Left renal cortex interstitium (tissue), 4 donors: ENCODE data around the gene ZBED4. TPM values are rescaled to one million over a fixed set of nuclear protein-coding genes. Genes with fewer than 3 reads are reported as not detected.

ENCODE experiments used
- DNase-seq, 4 donors: peaks; one replicate each; pipeline ENCODE4 v3.0.0-alpha.2; 2013; ENCODE audit warnings: low read depth in 4 of 4, low spot score in 2 of 4, missing footprints in 1 of 4
- polyA plus RNA-seq, 4 donors: library from polyadenylated mRNA; unstranded; fragments of 120-200 nt; gene quantifications; one replicate each; pipeline ENCODE4 v1.2.1, GENCODE V29; 2013; ENCODE audit not compliant: insufficient read length in 4 of 4

The ZBED4 gene
- polyA plus RNA-seq, 4 donors: 15.9 to 19.1 (median 17.1) TPM

DNA sequence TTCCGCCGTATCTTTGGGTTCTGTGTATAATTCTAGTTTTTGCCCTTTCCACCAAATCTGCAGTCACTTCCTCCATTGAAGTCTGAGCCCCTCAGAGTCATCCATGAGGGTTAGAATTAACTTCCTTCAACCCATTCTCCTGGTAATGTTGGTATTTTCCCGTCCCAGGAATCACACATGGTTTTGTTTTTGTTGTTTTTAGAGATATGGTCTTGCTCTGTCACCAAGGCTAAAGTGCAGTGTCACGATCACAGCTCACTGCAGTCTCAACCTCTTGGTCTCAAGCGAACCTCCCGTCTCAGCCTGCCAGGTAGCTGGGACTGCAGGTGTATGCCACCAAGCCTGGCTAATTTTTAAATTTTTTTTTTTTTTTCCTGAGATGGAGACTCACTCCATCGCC is 18.7 kb downstream of the ZBED4 start:
- no peak for DNase-seq

DNA sequence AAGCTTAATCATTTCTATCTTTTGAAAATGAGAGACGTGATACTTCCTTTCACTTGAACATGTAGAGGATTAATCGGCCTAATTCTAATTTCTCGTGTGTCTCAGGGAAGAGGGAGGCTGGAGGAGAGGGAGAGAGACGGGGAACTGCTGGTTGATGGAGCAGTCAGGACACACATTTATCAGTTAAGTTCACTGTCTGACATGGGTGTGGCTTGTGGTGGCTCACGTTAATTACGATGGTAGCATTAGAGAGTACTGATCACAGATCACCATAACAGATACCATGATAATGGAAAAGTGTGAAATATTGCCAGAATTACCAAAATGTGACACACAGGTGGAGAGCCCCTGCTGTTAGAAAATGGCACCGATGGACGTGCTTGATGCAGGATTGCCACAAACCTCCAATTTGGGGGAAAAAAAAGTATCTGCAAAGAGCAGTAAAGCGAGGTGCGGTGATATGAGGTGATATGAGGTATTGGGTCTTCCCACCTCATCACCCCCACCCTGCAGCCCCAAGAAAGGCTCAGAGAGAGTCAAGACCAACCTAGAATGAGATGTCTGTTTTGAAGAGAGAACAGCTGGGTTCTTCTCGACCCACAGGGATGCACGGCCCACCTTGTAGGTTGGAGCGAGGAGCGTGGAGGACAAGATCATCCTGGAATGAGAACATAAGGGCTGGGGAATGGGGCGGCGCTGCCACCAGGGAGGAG is 19.7 kb downstream of the ZBED4 start:
- no peak for DNase-seq

DNA sequence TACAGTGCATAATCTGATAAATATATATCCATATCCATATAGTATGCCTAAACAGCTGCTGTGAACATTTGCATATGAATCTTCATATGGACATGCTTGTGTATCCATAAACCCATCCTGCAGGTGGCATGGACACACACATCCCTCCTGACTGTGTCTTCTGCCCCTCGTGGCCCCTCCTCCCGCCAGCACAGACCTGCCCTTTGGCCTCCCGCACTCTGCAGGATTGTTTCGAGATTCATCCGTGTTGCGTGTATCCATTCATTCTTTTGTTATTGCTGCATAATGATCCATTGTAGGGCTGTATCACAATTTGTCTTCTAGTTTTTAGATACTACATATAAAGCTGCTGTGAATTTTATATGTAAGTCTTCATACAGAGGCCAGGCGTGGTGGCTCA is 24.0 kb downstream of the ZBED4 start:
- no peak for DNase-seq

DNA sequence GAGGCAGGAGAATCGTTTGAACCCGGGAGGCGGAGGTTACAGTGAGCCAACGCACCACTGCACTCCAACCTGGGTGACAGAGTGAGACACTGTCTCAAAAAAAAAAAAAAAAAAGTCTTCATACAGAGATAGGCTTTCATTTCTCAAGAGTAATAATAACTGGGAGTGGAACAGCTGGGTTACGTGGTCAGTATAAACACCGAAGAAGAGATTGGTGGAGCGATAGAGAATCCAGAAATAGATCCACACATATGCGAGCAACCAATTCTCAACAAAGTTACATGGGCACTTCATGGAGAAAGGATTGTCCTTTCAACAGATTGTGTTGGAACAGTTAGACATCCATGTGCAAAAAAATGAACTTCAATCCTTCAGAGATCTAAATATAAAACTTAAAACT is 24.6 kb downstream of the ZBED4 start:
- DNase-seq: no peak

DNA sequence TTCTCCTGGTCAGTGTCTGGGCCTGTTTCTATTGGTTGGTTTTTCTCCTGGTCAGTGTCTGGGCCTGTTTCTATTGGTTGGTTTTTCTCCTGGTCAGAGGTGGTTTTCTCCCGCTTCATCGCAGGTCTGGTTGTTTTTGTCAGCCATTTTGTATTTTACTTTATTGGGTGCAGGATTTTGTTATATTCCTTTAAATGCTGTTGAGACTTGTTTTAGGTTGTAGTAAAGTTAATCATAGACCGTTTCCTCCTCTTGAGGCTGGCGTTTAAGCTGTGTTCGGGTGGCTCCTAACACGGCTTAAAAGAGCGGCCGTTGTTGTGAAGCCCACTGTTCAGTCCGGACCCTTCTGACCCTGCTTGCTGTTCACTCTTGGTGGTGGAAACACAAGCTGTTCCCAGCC is 26.2 kb downstream of the ZBED4 start:
- no peak for DNase-seq

DNA sequence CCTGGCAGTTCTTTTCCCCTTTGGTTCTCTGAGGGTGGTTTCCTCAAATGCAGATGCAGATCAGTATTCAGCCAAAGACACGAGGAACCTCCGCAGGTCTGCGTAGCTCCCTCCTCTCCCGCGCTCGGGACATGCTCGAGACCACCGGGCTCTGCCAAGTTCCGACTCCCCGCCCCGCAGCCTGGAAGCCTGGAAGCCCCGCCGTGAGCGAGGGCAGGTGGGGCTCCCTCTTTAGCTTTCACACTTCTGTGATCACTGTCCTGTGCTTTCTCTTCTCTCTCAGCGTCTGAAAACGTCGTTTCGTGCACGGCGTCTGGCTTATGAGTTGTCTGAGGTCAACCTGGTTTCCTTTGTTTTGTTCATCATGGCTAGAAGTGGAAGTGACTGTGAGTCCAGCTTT is 26.6 kb downstream of the ZBED4 start:
- DNase-seq: no peak

DNA sequence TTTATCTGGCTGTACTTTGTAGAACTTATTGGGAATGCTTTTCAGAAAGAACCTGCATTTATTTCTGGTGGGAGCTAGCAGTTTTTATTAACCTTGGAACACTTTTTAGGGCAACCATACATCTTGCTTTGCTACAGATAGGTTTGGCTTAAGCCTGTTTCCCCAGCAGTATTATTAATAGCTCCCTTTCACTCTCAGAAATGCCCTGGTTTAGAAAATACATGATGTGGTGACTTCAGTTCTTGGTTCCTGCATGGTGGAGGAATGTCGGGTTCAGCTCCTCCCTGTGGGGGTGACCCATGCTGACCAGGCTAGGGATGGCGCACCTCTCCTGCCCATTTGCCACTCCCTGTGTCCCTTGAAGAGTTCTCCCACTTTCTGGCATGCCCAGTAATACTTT is 28.2 kb downstream of the ZBED4 start:
- DNase-seq: no peak

DNA sequence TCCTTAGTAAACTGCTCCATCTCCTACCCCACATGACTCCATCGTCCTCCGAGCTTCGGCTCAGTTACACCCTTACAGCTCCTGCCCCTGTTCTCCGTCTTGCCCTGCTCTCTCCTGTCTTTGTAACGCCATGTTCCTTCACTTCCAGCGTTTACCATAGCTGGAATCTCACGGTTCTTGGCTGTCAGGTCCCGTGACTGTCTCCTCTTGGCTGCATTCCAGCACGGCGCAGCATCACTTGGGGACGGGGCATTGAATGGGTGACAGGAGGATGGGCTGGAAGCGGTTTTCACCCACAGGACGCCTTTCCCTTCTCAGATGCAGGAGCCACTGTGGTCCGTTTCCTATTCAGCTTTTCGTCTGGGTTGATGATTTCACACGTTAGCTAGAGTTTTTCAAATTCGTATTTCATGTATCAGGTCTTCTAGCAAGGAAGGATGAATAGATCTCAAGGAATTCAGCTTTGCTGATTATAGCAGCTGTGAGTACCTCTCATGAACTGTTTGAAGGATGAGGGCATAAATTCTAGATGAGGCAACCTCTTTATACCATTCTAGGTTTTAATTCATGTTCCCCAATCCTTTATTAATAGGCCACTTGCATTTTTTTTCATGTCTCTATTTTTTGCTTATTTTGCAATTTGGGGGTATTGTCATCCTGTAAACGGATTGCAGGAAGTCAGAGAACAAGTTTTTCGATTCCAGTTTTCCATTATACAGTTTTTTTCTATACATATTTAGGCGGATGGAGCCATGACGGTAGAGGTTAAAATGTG is 29.1 kb downstream of the ZBED4 start:
- no peak for DNase-seq

DNA sequence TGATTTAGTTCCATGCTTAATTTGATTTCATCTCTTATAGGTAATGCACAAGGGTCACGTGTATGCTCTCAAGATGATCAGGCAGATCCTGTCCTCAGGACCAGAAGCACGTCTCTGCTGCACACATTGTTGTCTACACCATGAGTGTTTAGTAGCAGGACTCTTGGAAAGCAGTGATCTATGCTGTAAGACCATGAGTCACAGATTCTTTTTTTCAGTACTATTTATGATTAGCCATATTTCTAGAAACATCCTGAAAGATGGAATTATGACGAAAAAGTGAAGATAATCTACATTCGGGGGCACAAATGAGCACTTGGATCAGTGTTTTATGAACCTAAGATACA is 29.6 kb downstream of the ZBED4 start:
- DNase-seq: no peak

DNA sequence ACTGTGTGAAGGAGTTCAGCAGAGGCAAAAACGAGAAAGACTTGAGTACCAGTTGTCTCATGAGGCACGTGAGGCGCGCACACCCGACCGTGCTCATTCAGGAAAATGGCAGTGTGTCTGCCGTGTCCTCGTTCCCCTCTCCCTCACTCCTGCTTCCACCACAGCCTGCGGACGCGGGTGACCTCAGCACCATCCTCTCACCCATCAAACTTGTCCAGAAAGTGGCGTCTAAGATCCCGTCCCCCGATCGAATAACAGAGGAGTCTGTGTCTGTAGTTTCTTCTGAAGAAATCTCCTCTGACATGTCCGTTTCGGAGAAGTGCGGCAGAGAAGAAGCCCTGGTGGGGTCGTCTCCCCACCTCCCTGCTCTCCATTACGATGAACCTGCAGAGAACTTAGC is 30.4 kb downstream of the ZBED4 start:
- no peak for DNase-seq

DNA sequence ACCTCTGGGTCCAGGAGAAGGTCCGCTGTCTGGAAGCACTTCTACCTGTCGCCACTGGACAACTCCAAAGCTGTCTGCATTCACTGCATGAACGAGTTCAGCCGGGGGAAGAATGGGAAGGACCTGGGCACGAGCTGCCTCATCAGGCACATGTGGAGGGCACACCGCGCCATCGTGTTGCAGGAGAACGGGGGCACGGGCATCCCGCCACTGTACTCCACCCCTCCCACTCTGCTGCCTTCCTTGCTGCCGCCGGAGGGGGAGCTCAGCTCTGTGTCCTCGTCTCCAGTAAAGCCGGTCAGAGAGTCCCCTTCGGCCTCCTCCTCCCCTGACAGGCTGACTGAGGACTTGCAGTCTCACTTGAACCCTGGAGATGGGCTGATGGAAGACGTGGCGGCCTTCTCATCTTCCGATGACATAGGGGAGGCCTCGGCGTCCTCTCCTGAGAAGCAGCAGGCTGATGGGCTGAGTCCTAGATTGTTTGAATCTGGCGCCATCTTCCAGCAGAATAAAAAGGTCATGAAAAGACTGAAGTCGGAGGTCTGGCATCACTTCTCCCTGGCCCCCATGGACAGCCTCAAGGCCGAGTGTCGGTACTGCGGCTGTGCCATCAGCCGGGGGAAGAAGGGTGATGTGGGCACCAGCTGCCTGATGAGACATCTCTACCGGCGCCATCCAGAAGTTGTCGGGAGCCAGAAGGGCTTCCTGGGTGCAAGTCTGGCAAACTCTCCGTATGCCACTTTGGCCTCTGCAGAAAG is 31.0 kb downstream of the ZBED4 start:
- no peak for DNase-seq

DNA sequence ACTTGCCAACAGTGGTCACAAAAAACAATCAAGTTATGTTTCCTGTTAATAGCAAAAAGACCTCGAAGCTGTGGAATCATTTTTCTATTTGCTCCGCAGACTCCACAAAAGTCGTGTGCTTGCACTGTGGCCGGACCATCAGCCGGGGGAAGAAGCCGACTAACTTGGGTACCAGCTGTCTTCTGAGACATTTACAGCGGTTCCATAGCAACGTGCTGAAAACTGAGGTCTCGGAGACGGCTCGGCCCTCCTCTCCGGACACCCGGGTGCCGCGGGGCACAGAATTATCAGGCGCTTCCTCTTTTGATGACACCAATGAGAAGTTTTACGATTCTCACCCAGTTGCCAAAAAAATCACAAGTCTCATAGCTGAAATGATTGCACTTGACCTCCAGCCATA is 31.6 kb downstream of the ZBED4 start:
- no peak for DNase-seq

DNA sequence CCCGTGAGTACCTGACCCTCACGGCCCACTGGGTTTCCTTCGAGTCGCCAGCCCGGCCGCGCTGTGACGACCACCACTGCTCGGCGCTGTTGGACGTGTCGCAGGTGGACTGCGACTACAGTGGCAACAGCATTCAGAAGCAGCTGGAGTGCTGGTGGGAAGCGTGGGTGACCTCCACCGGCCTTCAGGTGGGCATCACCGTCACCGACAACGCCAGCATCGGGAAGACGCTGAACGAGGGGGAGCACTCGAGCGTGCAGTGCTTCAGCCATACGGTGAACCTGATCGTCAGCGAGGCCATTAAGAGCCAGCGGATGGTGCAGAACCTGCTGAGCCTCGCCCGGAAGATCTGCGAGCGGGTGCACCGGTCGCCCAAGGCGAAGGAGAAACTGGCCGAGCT is 32.2 kb downstream of the ZBED4 start:
- no peak for DNase-seq

DNA sequence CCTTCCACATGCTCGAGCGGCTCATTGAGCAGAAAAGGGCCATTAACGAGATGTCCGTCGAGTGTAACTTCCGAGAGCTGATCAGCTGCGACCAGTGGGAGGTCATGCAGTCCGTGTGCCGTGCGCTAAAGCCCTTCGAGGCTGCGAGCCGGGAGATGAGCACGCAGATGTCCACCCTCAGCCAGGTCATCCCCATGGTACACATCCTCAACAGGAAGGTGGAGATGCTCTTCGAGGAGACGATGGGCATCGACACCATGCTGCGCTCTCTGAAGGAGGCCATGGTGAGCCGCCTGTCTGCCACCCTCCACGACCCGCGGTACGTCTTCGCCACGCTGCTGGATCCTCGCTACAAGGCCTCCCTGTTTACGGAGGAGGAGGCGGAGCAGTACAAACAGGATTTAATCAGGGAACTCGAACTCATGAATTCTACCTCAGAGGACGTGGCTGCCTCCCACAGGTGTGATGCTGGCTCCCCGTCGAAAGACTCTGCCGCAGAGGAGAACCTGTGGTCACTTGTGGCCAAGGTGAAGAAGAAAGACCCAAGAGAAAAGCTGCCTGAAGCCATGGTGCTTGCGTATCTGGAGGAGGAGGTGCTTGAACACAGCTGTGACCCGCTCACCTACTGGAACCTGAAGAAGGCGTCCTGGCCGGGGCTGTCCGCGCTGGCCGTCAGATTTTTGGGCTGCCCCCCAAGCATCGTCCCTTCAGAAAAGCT is 32.9 kb downstream of the ZBED4 start:
- no peak for DNase-seq

DNA sequence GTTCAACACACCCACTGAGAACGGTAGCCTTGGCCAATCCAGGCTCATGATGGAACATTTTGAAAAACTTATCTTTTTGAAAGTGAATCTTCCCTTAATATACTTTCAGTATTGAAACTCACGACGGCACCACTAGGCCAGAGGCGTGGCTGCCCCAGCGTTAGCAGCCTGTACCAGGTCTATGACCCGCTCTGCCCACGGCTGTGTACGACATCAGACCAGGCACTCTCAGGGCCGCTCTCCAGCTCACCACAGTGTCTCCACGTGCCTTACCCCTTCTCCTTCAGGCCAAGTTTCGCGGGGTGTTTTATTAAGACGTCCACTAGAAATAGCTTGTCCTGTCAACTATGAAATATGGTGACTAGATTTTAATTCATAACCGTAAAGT is 33.4 kb downstream of the ZBED4 start:
- no peak for DNase-seq

DNA sequence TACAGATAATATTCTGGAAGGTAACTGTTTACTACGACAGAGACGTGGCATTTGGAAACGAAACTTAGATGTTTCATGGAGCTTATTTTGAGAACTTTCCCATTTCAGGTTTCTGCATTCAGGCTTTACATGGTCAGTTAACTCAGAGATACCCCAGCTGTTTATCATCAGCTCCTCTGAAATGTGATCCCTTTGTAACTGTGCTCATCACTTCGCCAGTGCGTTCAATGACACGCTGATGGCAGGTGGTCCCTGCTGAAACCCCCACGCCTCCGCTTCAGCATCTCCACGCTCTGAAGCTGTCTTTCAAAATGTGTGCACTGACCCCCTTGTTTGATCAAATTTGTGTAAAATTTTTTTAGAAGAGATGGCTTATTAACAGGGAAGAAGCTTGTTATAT is 34.1 kb downstream of the ZBED4 start:
- DNase-seq: peak in 3 of 4 donors; percentile 35 to 47 (median 46)

DNA sequence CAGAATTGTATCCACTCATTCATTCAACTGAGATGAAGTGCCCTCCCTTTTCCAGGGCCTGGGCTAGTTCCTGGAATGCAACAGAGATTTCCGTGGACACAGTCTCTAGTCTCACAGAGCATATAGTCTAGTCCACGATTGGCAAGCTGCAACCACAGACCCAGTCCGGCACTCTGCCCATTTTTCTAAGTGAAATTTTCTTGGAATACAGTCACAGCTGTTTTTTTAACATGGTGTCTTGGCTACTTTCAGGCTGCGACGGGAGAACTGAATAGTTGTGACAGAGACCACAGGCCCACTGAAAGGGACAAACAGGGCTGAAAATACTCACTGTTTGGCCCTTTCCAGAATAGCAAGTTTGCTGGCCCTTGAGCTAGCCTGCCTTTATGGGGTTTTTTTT is 35.4 kb downstream of the ZBED4 start:
- no peak for DNase-seq

DNA sequence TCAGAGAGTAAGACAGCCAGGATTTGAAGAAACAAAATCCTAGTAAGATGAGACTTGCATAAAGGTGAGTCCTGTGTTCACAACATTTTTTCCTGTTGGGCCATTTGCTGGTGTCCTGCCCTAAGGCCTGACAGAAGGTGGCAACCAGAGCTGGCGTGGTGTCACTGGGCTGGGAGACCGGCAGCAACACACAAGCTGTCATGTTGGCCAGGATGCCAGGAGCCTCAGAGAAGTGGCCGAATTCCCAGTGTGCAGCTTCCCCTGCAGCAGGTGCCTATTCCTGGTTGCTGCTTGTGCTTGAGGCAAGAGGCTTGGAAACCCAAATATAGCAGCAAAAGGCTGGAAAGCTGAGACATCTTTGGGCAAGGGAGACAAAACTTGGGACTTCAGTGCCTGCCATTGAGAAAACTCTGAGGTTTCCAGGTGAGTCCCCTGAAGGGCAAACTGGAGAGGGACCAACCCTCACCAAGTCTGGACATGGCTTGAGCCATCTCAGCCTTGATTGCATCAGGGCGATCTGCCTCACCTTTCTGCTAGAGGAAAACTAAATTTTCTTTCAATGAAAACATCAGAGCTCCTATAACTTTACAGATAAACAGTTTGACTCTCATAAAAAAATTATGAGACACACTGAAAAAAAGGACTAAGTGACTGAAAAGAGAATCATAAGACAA is 38.7 kb downstream of the ZBED4 start:
- DNase-seq: no peak

DNA sequence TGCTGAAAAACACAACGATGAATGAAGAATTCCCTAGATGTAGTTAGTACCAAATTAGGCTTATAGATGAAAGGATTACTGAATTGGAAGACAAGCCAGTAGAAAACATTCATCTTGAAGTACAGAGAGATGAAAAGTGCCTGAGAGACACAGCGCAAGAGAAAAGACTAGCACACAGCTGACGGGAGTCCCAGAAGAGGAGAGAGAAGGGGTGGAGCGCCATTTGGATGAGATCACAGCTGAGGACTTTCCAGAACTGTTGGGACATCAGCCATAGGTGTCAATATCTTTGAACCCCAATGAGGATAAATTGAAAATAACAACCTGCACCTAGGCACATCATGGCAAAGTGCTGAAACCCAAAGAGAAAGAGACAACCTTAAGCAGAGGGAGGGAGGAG is 39.4 kb downstream of the ZBED4 start:
- DNase-seq: no peak

DNA sequence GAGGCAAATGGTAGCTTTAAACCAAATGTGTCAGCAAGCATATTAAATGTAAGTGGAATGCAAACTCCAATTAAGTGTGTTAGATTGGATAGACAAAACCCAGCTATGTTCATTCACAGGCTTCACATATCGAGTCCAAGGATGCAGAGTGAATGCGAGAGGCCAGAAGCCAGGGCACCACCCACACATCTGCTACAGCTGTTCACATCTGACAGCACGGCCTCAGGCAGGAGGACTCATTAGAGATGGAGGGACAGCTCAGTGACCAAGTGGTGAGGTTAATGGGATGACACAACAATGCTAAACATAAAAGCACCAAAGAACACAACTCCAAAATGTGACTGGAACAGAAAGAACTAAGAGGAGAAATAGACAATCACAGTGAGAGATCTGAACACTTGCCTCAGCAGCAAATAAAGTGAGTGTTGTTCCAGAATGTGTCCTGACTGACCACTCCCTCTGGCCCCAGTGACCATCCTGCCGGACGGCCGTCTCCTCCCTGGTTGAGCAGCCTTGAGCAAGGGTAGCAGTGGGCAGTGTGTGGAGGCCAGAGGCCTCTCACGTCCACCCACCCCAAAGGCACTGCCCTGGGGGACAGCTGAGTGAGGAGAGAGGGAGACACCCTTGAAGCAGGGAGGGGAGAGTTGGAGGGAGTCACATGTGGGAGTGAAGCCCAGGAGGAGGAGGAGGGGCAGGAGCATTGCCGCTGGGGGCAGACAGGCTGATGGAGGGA is 40.8 kb downstream of the ZBED4 start:
- no peak for DNase-seq
